ENCODE measurements around the gene PALLD.

DNA sequence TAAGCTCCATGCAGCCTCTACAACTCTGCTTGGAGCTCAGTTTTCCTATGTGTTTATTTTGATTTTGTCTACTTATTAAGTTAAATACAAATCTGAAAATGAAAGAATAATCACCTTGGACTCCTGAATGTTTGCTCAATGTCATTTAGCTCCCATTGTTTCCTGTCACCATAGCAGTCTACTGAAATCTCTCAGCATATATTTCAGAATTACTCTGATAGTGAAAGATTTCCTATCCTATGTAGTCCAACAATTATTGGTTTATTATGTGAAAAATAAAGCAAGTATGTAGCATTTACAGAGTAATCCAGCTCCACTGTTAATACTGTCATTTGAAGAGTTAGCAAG, 344.8 kb downstream of the PALLD start:
- TF ChIP-seq, protein P1, sequence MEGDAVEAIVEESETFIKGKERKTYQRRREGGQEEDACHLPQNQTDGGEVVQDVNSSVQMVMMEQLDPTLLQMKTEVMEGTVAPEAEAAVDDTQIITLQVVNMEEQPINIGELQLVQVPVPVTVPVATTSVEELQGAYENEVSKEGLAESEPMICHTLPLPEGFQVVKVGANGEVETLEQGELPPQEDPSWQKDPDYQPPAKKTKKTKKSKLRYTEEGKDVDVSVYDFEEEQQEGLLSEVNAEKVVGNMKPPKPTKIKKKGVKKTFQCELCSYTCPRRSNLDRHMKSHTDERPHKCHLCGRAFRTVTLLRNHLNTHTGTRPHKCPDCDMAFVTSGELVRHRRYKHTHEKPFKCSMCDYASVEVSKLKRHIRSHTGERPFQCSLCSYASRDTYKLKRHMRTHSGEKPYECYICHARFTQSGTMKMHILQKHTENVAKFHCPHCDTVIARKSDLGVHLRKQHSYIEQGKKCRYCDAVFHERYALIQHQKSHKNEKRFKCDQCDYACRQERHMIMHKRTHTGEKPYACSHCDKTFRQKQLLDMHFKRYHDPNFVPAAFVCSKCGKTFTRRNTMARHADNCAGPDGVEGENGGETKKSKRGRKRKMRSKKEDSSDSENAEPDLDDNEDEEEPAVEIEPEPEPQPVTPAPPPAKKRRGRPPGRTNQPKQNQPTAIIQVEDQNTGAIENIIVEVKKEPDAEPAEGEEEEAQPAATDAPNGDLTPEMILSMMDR (optimal IDR thresholded peaks at IDR 0.05 in 1 of 3, IDR thresholded peaks at IDR 0.05 in 1 of 3, conservative IDR thresholded peaks at IDR 0.05 in 1 of 3; ENCODE audit: extremely low read depth in 1 of 3, insufficient read depth in 2 of 3, low read length in 3 of 3): no peak
- TF ChIP-seq EZH2 (IDR thresholded peaks at IDR 0.05; ENCODE audit: low read length): no peak

All from keratinocyte (primary cell).